ENCODE data around the gene UBAC2.

GRCh38 chr13:99367106-99367616, 166.5 kb downstream of the UBAC2 start:
- no peak for TF ChIP-seq EZH2 (IDR thresholded peaks at IDR 0.05; ENCODE audit: borderline replicate concordance, low read depth, low read length, severe bottlenecking)
- TF ChIP-seq POLR2AphosphoS5 (IDR thresholded peaks at IDR 0.05; ENCODE audit: insufficient read depth, low read depth, low read length), result no peak
- TF ChIP-seq CTCF (IDR thresholded peaks at IDR 0.05; ENCODE audit: extremely low read depth in 1 of 2, insufficient read depth in 1 of 2, low read depth in 1 of 2, low read length in 2 of 2), result no peak
- no peak for TF ChIP-seq POLR2A (IDR thresholded peaks at IDR 0.05; ENCODE audit: low read depth, low read length)
- TF ChIP-seq MAX (IDR thresholded peaks at IDR 0.05; ENCODE audit: insufficient read depth, insufficient read length), result no peak
- TF ChIP-seq JUN (IDR thresholded peaks at IDR 0.05; ENCODE audit: borderline replicate concordance, insufficient read depth, insufficient read length, low read depth), result no peak
